Epithelial cell of proximal tubule (primary cell): Measurements from ENCODE around the gene C13orf46. TPM values are rescaled to one million over a fixed set of nuclear protein-coding genes. Genes with fewer than 3 reads are reported as not detected.

Experiments used
- DNase-seq: peaks from one replicate; pipeline ENCODE4 v3.0.0-alpha.2; 2011; ENCODE audit warnings: low read depth
- H3K4me3 ChIP-seq: 2 replicates; pipeline ENCODE4 v1.5.1; 2011; ENCODE audit warnings: low read depth, mild to moderate bottlenecking, low read length
- CTCF ChIP-seq: conservative IDR thresholded peaks from 2 replicates; pipeline ENCODE4 v1.5.1; 2012; ENCODE audit warnings: low read depth, mild to moderate bottlenecking, low read length
- total RNA-seq: library from RNA; depleted of rRNA; stranded (reverse); fragments of >200 nt; gene quantifications from 2 replicates; pipeline ENCODE4 v1.2.3, GENCODE V29; 2015

The C13orf46 gene
- total RNA-seq, 1 donor from 2014 or later: not detected

- no peak for TF ChIP-seq CTCF
- no peak overlapping the region for H3K4me3 ChIP-seq
- DNase-seq: no peak
These were observed 67.9 kb downstream of the C13orf46 start for GRCh38 chr13:113905942-113906341.

- H3K4me3 ChIP-seq: no peak overlapping the region
- DNase-seq: no peak
- no peak for TF ChIP-seq CTCF
These were observed 68.9 kb downstream of the C13orf46 start for GRCh38 chr13:113905018-113905417.

- peak; percentile 81 for TF ChIP-seq CTCF
- H3K4me3 ChIP-seq: no peak overlapping the region
- DNase-seq: no peak
These were observed 69.5 kb downstream of the C13orf46 start for GRCh38 chr13:113904411-113904810.

- DNase-seq: no peak
- H3K4me3 ChIP-seq: no peak overlapping the region
- no peak for TF ChIP-seq CTCF
These were observed 70.0 kb downstream of the C13orf46 start for GRCh38 chr13:113903912-113904311.

Other genes starting within 250 kb of the C13orf46 start
- 6.9 and 7.4 TPM in 2 replicates for gene TMEM255B, start 214.8 kb downstream of the C13orf46 start, total RNA-seq
- gene GAS6, start 110.0 kb downstream of the C13orf46 start, total RNA-seq: 127 and 142 TPM in 2 replicates
- 25.7 and 26.8 TPM in 2 replicates for gene RASA3, start 158.5 kb upstream of the C13orf46 start, total RNA-seq
- gene CFAP97D2, start 205.2 kb upstream of the C13orf46 start, total RNA-seq: not detected in 2 replicates